H9 (cell line): ENCODE measurements around the gene CYSLTR2. TPM values are rescaled to one million over a fixed set of nuclear protein-coding genes. Genes with fewer than 3 reads are reported as not detected.

Experiments
- DNase-seq: peaks from one replicate; pipeline ENCODE4 v3.0.0-alpha.2; 2017
- H2AFZ ChIP-seq: one replicate; pipeline ENCODE4 v1.6.1; 2013; ENCODE audit warnings: mild to moderate bottlenecking, low read length, control low read depth, moderate library complexity
- H2AK5ac ChIP-seq: 2 replicates; pipeline ENCODE4 v1.6.1; 2013; ENCODE audit warnings: low read length, control low read depth, mixed read lengths; ENCODE audit not compliant: insufficient read length
- H2BK120ac ChIP-seq: one replicate; pipeline ENCODE4 v1.6.1; 2013; ENCODE audit warnings: low read depth, mild to moderate bottlenecking, low read length, control low read depth, inconsistent platforms; ENCODE audit not compliant: poor library complexity, severe bottlenecking
- H2BK12ac ChIP-seq: 2 replicates; pipeline ENCODE4 v1.6.1; 2013; ENCODE audit warnings: low read length, control low read depth, mixed read lengths, low read depth; ENCODE audit not compliant: insufficient read length
- H2BK15ac ChIP-seq: 2 replicates; pipeline ENCODE4 v1.6.1; 2013; ENCODE audit warnings: low read depth, low read length, control low read depth
- H2BK20ac ChIP-seq: one replicate; pipeline ENCODE4 v1.6.1; 2013; ENCODE audit warnings: low read depth, mild to moderate bottlenecking, low read length, control low read depth, inconsistent platforms; ENCODE audit not compliant: poor library complexity, severe bottlenecking
- H2BK5ac ChIP-seq: 2 replicates; pipeline ENCODE4 v1.6.1; 2013; ENCODE audit warnings: low read length, control low read depth, mixed read lengths; ENCODE audit not compliant: insufficient read length
- H3K14ac ChIP-seq: 2 replicates; pipeline ENCODE4 v1.6.1; 2013; ENCODE audit warnings: low read length, control low read depth; ENCODE audit not compliant: insufficient read depth
- H3K18ac ChIP-seq: 2 replicates; pipeline ENCODE4 v1.6.1; 2013; ENCODE audit warnings: low read depth, mild to moderate bottlenecking, mixed read lengths, low read length, control low read depth; ENCODE audit not compliant: insufficient read length
- H3K23ac ChIP-seq: 2 replicates; pipeline ENCODE4 v1.6.1; 2013; ENCODE audit warnings: low read length, control low read depth, mixed read lengths, low read depth; ENCODE audit not compliant: insufficient read length
- H3K23me2 ChIP-seq: 2 replicates; pipeline ENCODE4 v1.6.1; 2013; ENCODE audit warnings: low read depth, mild to moderate bottlenecking, mixed read lengths, low read length, control low read depth; ENCODE audit not compliant: insufficient read length, poor library complexity, severe bottlenecking
- H3K27ac ChIP-seq: 2 replicates; pipeline ENCODE4 v1.5.1; 2013; ENCODE audit warnings: low read length, control low read depth, mixed read lengths, low read depth; ENCODE audit not compliant: insufficient read length
- H3K27me3 ChIP-seq: 2 replicates; pipeline ENCODE4 v1.6.1; 2013; ENCODE audit warnings: low read length, control low read depth, inconsistent platforms; ENCODE audit not compliant: insufficient read depth
- H3K4ac ChIP-seq: 2 replicates; pipeline ENCODE4 v1.6.1; 2013; ENCODE audit warnings: low read depth, mild to moderate bottlenecking, control low read depth, inconsistent platforms, low read length, moderate library complexity
- H3K4me1 ChIP-seq: 2 replicates; pipeline ENCODE4 v1.6.1; 2013; ENCODE audit warnings: low read length, control low read depth, inconsistent platforms; ENCODE audit not compliant: insufficient read depth
- H3K4me2 ChIP-seq: 2 replicates; pipeline ENCODE4 v1.6.1; 2013; ENCODE audit warnings: low read length, control low read depth, mixed read lengths; ENCODE audit not compliant: insufficient read length, insufficient read depth
- H3K56ac ChIP-seq: 2 replicates; pipeline ENCODE4 v1.6.1; 2013; ENCODE audit warnings: low read depth, mild to moderate bottlenecking, mixed read lengths, low read length, control low read depth; ENCODE audit not compliant: insufficient read length
- H3K79me1 ChIP-seq: 2 replicates; pipeline ENCODE4 v1.6.1; 2013; ENCODE audit warnings: low read depth, mild to moderate bottlenecking, moderate library complexity, low read length, control low read depth, inconsistent platforms; ENCODE audit not compliant: insufficient read depth, poor library complexity, severe bottlenecking
- H3K79me2 ChIP-seq: 2 replicates; pipeline ENCODE4 v1.6.1; 2013; ENCODE audit warnings: low read length, control low read depth, inconsistent platforms; ENCODE audit not compliant: insufficient read depth
- H3K9ac ChIP-seq: 2 replicates; pipeline ENCODE4 v1.6.1; 2013; ENCODE audit warnings: low read length, control low read depth, mixed read lengths; ENCODE audit not compliant: insufficient read length; ENCODE audit errors: extremely low read depth
- H3K9me3 ChIP-seq: one replicate; pipeline ENCODE4 v1.6.1; 2013; ENCODE audit warnings: low read depth, low read length, inconsistent platforms; ENCODE audit not compliant: control insufficient read depth
- H3T11ph ChIP-seq: one replicate; pipeline ENCODE4 v1.6.1; 2013; ENCODE audit warnings: mild to moderate bottlenecking, low read length, control low read depth, inconsistent platforms
- H4K20me1 ChIP-seq: one replicate; pipeline ENCODE4 v1.6.1; 2013; ENCODE audit not compliant: control insufficient read depth, insufficient read length, insufficient read depth
- H4K5ac ChIP-seq: 2 replicates; pipeline ENCODE4 v1.6.1; 2013; ENCODE audit warnings: low read depth, mild to moderate bottlenecking, mixed read lengths, low read length, control low read depth; ENCODE audit not compliant: insufficient read length
- H4K8ac ChIP-seq: replicated peaks from 2 replicates; pipeline ENCODE4 v1.6.1; 2013; ENCODE audit warnings: low read length, control low read depth, mixed read lengths, low read depth; ENCODE audit not compliant: insufficient read length
- H4K91ac ChIP-seq: 2 replicates; pipeline ENCODE4 v1.6.1; 2013; ENCODE audit warnings: low read depth, mild to moderate bottlenecking, moderate library complexity, mixed read lengths, low read length, control low read depth; ENCODE audit not compliant: insufficient read length
- H3K27ac Mint-ChIP-seq, 3 experiments: 2 replicates in 2 of 3; 3 replicates in 1 of 3; pipeline ENCODE4 v1.8.0; 2020 to 2021; ENCODE audit warnings: mixed read lengths in 3 of 3, mild to moderate bottlenecking in 1 of 3, moderate library complexity in 1 of 3
- H3K27me3 Mint-ChIP-seq: 2 replicates; pipeline ENCODE4 v1.8.0; 2021; ENCODE audit warnings: low read depth, mild to moderate bottlenecking, moderate library complexity, mixed read lengths
- H3K36me3 Mint-ChIP-seq, 3 experiments: 2 replicates in 2 of 3; 3 replicates in 1 of 3; pipeline ENCODE4 v1.8.0; 2020 to 2021; ENCODE audit warnings: low read depth in 3 of 3, mixed read lengths in 3 of 3; ENCODE audit not compliant: insufficient read depth in 1 of 3
- H3K4me1 Mint-ChIP-seq, 2 experiments: 2 replicates each; pipeline ENCODE4 v1.8.0; 2020; ENCODE audit warnings: mixed read lengths in 2 of 2
- H3K4me3 Mint-ChIP-seq, 2 experiments: 2 replicates in 1 of 2; 3 replicates in 1 of 2; pipeline ENCODE4 v1.8.0; 2020 to 2021; ENCODE audit warnings: mild to moderate bottlenecking in 2 of 2, mixed read lengths in 2 of 2, moderate library complexity in 1 of 2
- H3K9me3 Mint-ChIP-seq, 2 experiments: 2 replicates in 1 of 2; 3 replicates in 1 of 2; pipeline ENCODE4 v1.8.0; 2020; ENCODE audit warnings: mild to moderate bottlenecking in 2 of 2, mixed read lengths in 2 of 2, moderate library complexity in 1 of 2
- total RNA-seq: library from RNA; stranded (reverse); gene quantifications from 2 replicates; pipeline ENCODE4 v1.2.1, GENCODE V29; 2021
- TF ChIP-seq, protein P1 (sequence below): fragments of 200-600 bp; sonication (generic); conservative IDR thresholded peaks from 3 replicates; pipeline ENCODE4 v1.8.0; 2021; ENCODE audit warnings: antibody characterized with exemption, mild to moderate bottlenecking

CYSLTR2 gene
- total RNA-seq, 1 experiment from 2014 or later, result not detected

DNA sequence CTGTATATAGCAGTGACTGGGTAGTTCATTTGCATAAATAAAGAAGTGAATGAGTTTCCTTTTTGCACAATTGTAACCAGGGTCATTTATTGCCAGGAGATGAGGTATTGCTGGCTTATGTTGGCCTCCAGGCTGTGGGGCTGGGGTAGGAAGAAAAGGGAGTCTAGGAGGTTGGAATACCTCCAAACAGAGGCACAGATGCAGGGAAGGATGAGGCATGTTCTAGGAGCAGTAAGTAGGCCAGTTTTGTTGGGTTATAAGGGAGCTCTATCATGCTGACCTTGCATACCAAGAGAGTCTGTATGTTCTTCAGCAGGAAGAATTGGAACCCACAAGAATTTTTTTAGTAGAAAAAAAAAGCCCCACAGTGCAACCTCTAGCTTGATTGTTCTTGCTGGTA lies 17.2 kb upstream of the CYSLTR2 start:
- TF ChIP-seq, protein P1, sequence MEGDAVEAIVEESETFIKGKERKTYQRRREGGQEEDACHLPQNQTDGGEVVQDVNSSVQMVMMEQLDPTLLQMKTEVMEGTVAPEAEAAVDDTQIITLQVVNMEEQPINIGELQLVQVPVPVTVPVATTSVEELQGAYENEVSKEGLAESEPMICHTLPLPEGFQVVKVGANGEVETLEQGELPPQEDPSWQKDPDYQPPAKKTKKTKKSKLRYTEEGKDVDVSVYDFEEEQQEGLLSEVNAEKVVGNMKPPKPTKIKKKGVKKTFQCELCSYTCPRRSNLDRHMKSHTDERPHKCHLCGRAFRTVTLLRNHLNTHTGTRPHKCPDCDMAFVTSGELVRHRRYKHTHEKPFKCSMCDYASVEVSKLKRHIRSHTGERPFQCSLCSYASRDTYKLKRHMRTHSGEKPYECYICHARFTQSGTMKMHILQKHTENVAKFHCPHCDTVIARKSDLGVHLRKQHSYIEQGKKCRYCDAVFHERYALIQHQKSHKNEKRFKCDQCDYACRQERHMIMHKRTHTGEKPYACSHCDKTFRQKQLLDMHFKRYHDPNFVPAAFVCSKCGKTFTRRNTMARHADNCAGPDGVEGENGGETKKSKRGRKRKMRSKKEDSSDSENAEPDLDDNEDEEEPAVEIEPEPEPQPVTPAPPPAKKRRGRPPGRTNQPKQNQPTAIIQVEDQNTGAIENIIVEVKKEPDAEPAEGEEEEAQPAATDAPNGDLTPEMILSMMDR, result no peak
- no peak overlapping the region for H3K14ac ChIP-seq
- peaks cover 3% of the 10 kb centered on the region for H3K27me3 Mint-ChIP-seq

More for the DNA sequence above, 17.2 kb upstream of the CYSLTR2 start:
- peaks cover 7 to 12% of the 10 kb centered on the region in 2 experiments for H3K9me3 Mint-ChIP-seq
- H2BK120ac ChIP-seq, result no peak overlapping the region
- no peak overlapping the region for H3K9ac ChIP-seq
- H4K20me1 ChIP-seq, result no peaks in the 10 kb centered on the region
- H3K27ac ChIP-seq, result no peak overlapping the region
- H3K4me3 Mint-ChIP-seq, result no peak overlapping the region
- H4K91ac ChIP-seq, result no peak overlapping the region
- no peaks in the 10 kb centered on the region for H3K79me1 ChIP-seq
- no peaks in the 10 kb centered on the region for H3K9me3 ChIP-seq
- DNase-seq, result no peak
- H3K4me1 ChIP-seq, result no peaks in the 10 kb centered on the region
- no peak overlapping the region for H3K4me2 ChIP-seq
- no peaks in the 10 kb centered on the region for H3K79me2 ChIP-seq
- no peak overlapping the region for H2BK12ac ChIP-seq
- no peak overlapping the region for H3K18ac ChIP-seq
- H2BK15ac ChIP-seq, result no peak overlapping the region
- H2AK5ac ChIP-seq, result no peak overlapping the region
- no peak overlapping the region for H3T11ph ChIP-seq
- no peaks in the 10 kb centered on the region for H3K27me3 ChIP-seq
- H4K8ac ChIP-seq, result no peak overlapping the region
- no peak overlapping the region for H2BK5ac ChIP-seq
- no peak overlapping the region for H3K4ac ChIP-seq
- H3K56ac ChIP-seq, result no peak overlapping the region
- no peak overlapping the region for H2BK20ac ChIP-seq
- H3K23me2 ChIP-seq, result no peaks in the 10 kb centered on the region
- H3K27ac Mint-ChIP-seq, result no peak overlapping the region
- no peak overlapping the region for H2AFZ ChIP-seq
- H3K4me1 Mint-ChIP-seq, result peaks cover 0 to 6% of the 10 kb centered on the region in 2 experiments; a peak in 2 of 4 replicates
- H3K36me3 Mint-ChIP-seq, result peaks cover 0 to 6% (median 5%) of the 10 kb centered on the region in 3 experiments; a peak in 4 of 7 replicates
- H3K23ac ChIP-seq, result no peak overlapping the region
- H4K5ac ChIP-seq, result no peak overlapping the region
